AG09319 (cell line): ENCODE data around the gene TEX261.

Experiments used
- DNase-seq: peaks from one replicate; pipeline ENCODE4 v3.0.0-alpha.2; 2010; ENCODE audit warnings: low read depth; ENCODE audit errors: extremely low read depth
- TF ChIP-seq, protein P1 (sequence below): IDR thresholded peaks from 2 replicates; pipeline ENCODE4 v1.5.1; 2011; ENCODE audit warnings: low read depth, mild to moderate bottlenecking, inconsistent platforms, low read length, moderate library complexity

Gene TEX261

DNA sequence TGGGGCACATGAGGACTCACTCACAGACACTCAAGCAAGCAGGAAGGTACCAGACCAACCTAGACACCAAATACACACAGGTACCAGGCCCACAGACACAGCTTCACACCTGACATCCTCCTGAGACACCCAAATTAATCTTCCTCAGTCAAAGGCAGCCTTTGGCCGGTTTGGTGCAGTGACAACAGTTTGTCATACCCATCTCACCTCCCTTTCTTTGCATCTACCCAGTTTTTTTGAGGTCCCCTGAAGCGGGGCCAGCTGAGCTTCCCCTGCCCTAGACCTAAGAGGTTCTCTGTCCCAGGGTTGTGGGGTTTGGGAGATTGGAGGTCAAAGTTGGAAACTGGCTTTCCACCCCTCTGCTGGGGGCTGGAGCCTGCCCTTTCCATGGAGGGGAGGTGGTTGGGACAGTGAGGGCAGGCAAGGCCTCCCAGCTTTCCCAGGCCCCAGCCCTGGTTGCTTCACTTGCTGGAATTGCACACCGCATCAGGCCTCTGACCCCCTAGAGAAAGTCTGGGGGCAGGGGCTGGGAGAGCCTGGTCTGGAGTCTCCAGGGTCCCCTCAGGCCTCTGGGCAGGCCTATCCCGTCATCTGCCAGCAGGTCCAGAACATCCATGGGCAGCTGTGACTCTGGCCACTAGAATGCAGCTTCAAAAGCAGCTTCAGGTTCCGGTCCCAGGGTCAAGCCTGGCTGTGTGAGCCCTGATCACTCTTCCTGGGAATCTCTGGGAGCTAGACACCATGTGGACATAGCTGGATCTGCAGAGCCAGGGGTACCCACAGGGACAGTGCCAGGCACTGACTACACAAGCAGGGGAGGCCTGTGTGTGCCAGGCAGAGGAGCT, 12.5 kb upstream of the TEX261 start:
- DNase-seq, result no peak
- TF ChIP-seq, protein P1, sequence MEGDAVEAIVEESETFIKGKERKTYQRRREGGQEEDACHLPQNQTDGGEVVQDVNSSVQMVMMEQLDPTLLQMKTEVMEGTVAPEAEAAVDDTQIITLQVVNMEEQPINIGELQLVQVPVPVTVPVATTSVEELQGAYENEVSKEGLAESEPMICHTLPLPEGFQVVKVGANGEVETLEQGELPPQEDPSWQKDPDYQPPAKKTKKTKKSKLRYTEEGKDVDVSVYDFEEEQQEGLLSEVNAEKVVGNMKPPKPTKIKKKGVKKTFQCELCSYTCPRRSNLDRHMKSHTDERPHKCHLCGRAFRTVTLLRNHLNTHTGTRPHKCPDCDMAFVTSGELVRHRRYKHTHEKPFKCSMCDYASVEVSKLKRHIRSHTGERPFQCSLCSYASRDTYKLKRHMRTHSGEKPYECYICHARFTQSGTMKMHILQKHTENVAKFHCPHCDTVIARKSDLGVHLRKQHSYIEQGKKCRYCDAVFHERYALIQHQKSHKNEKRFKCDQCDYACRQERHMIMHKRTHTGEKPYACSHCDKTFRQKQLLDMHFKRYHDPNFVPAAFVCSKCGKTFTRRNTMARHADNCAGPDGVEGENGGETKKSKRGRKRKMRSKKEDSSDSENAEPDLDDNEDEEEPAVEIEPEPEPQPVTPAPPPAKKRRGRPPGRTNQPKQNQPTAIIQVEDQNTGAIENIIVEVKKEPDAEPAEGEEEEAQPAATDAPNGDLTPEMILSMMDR, result no peak

DNA sequence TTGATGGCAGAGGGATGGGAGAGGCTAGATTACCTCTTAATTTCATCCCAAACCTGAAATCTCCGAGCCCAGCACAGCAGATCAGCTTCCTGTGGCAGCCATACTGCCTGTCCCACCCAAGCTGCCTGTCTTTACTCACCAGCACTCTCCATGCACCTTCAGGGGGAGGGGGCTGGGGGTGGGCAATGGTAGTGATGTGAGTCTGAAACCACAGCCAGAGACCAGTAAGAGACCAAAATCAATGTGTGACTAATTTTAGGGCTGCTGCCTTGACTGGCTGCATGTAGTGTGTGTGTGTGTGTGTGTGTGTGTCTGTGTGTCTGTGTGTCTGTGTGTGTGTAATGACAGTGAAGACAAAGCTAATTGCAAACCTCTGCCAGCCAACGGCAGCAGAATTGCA, 11.7 kb upstream of the TEX261 start:
- TF ChIP-seq, protein P1, result no peak

DNA sequence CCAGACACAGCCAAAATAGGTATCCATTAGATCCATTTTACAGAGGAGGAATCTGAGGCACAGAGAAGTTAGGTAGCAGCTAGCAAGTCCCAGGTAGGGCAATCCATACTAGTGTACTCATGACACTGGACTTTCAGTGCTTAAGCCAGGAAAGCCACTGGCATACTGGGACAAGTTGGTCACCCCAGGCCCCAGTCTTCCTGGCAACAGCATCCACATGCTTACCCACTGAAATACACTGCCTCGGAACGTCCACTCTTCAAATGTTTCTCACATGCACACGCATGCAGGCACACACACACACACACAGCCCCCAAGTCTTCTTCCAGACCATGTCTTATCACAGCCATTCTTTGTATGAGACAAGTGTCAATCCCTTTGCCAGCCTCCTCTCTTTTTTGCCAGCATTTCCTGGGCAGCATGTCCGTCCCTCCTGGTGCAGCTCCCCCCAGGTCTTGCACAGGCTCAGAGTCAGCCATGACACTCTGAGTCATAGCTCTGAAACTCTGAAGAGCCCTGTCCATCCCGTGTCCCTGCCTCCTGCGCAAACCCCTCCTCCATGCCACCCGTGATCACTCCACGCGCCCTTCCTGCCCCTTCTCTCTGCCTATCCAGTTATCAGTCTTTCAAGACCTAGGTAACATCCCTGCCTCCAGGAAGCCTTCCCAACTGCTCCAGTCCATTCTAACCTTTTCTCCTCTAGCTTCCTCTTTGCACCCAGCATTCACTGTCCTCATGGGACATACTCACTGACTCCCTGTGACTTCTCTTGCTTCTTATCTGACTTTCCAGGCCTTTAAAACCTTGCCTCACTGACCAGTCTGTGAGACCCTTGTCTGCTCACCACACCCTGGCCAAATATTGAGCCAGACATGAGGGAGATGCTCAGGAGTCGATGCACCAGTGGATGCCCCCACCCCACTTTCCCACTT, 10.9 kb upstream of the TEX261 start:
- DNase-seq, result no peak
- TF ChIP-seq, protein P1, result no peak

More for the DNA sequence above, 11.7 kb upstream of the TEX261 start:
- DNase-seq, result no peak

DNA sequence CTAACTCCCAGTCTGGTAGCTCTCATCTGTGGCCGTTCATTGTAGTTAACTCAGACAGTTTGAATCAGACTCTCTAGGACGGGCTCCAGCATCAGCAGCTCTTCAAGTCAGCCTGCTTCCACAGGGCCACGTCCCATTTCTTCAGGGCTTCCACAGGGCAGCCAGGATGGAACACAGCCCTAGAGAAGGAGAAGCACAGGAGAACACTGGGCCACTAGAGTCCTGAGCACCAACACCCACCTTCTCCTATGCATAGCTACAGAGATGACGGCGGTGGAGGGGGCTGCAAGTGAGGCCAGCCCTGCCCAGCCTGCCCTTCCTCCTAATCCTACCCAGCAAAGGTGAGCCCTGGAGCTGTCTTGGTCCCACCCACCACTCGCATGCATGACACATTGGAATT, 10.2 kb upstream of the TEX261 start:
- DNase-seq, result no peak
- TF ChIP-seq, protein P1, result no peak

DNA sequence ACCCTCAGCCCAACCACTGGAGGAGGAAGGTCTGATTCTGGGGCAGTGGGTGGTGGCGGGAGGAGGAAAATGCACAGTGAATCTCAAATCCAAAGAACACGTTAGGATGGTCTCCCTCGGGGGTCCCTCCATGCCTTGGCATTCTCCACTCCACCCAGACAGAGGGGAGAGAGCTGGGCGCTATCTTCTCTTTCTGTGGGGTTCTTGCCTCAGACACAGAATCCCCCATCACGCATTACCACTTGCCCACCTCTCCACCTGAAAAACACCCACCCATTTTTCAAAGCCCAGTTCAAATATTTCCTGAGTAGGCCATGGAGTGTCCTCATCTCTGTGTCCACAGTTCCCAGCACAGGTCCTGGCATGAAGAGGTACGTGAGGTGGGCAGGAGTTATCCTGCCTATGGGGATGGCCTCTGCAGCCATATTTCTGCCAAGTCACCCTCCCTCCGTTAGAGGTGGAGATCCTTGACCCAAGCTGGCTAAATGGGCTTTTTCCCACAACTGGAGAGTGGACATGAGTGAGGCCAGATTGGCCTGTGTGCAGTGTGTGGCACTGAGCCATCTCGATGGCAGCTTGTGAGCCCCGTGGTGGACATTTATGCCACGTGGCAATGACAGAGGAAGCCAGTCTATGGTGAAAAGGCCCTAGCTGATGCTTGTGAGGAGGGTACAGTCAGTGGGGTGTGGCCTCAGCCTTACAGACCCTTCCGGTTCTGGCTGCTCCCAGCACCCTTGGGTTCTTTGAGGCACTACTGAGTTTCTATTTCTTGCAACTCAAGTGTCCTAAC, 9.5 kb upstream of the TEX261 start:
- TF ChIP-seq, protein P1, result no peak

DNA sequence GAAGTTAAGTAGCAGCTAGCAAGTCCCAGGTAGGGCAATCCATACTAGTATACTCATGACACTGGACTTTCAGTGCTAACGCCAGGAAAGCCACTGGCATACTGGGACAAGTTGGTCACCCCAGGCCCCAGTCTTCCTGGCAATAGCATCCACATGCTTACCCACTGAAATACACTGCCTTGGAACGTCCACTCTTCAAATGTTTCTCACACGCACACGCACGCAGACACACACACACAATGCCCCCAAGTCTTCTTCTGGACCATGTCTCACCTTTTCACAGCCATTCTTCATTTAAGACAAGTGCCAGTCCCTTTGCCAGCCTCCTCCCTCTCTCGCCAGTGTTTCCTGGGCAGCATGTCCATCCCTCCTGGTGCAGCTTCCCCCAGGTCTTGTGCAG, 8.7 kb upstream of the TEX261 start:
- no peak for DNase-seq
- TF ChIP-seq, protein P1, result no peak

More for the DNA sequence above, 9.5 kb upstream of the TEX261 start:
- DNase-seq, result no peak
